HepG2 (cell line): ENCODE results near the gene SPTBN4. TPM values are rescaled to one million over a fixed set of nuclear protein-coding genes. Genes with fewer than 3 reads are reported as not detected.

ENCODE experiments used
- ATAC-seq: fragments of 200-7000 bp; cut with Tn5 transposase; 3 replicates; pipeline ENCODE4 v1.9.1; 2020; ENCODE audit warnings: mild to moderate bottlenecking, moderate library complexity
- BruUV-seq: library from RNA; stranded (reverse); fragments of 400-500 nt; replicated peaks from 2 replicates; lab custom pipeline; 2021; lab: Mats Ljungman, UMichigan
- CTCF ChIA-PET: fragments of 300-600 bp; formaldehyde crosslinking; extraction: SDS; loops from one replicate; lab custom pipeline; 2021; ENCODE audit warnings: low total read pairs, inconsistent platforms, low intra/inter-chr PET ratio; lab: Yijun Ruan, JAX
- POLR2A ChIA-PET: fragments of 350-600 bp; sonication (Branson Sonifier 250); formaldehyde crosslinking; loops from one replicate; lab custom pipeline; 2020; ENCODE audit warnings: antibody characterized with exemption, inconsistent platforms; lab: Yijun Ruan, JAX
- DNase-seq: peaks from one replicate; pipeline ENCODE4 v3.0.0-alpha.2; 2015; ENCODE audit warnings: low spot score
- FAIRE-seq: peaks from 3 replicates; lab custom pipeline; 2011; peaks lifted over from hg19 to GRCh38; lab: Jason Lieb, UNC
- H2AFZ ChIP-seq: one replicate; pipeline ENCODE4 v1.6.1; 2011; ENCODE audit warnings: low read length, inconsistent platforms
- H3K27ac ChIP-seq: fragments of 300-600 bp; 3 replicates; pipeline ENCODE4 v1.8.0; 2011; ENCODE audit warnings: mixed run types, mild to moderate bottlenecking, mixed read lengths, low read length, inconsistent platforms; ENCODE audit not compliant: insufficient read depth; ENCODE audit errors: extremely low read length
- H3K27me3 ChIP-seq, 2 experiments: fragments of 200-600 bp in 1 of 2; 2 replicates in 1 of 2; 3 replicates in 1 of 2; pipeline versions ENCODE4 v1.6.0 to v1.8.0; 2011; ENCODE audit warnings: low read length in 2 of 2, mild to moderate bottlenecking in 2 of 2, moderate library complexity in 2 of 2, inconsistent platforms in 1 of 2; ENCODE audit not compliant: insufficient read depth in 2 of 2, control insufficient read depth in 1 of 2
- H3K36me3 ChIP-seq, 2 experiments: fragments of 200-600 bp in 1 of 2; replicated peaks in 1 of 2; 2 replicates in 1 of 2; 3 replicates in 1 of 2; pipeline versions ENCODE4 v1.5.1 to v1.8.0; 2011; ENCODE audit warnings: low read length in 2 of 2, inconsistent platforms in 1 of 2; ENCODE audit not compliant: insufficient read depth in 2 of 2, control insufficient read depth in 1 of 2
- H3K4me1 ChIP-seq: 2 replicates; pipeline ENCODE4 v1.5.1; 2012; ENCODE audit warnings: low read length, inconsistent platforms; ENCODE audit not compliant: insufficient read depth
- H3K4me2 ChIP-seq: 2 replicates; pipeline ENCODE4 v1.6.0; 2011; ENCODE audit warnings: low read depth, low read length, inconsistent platforms
- H3K4me3 ChIP-seq, 3 experiments: fragments of 200-600 bp in 1 of 3; sonication (generic), shearing (Covaris generic) in 1 of 3; replicated peaks in 1 of 3; 2 replicates each; pipeline ENCODE4 v1.5.1; 2011 to 2016; ENCODE audit warnings: low read length in 3 of 3, inconsistent platforms in 2 of 3, low read depth in 2 of 3, mild to moderate bottlenecking in 2 of 3, control low read depth in 1 of 3, mixed read lengths in 1 of 3; ENCODE audit not compliant: insufficient read depth in 1 of 3
- H3K79me2 ChIP-seq: one replicate; pipeline ENCODE4 v1.6.1; 2011; ENCODE audit warnings: low read length, inconsistent platforms; ENCODE audit not compliant: insufficient read depth
- H3K9ac ChIP-seq: 2 replicates; pipeline ENCODE4 v1.6.0; 2011; ENCODE audit warnings: mild to moderate bottlenecking, low read depth, low read length, inconsistent platforms; ENCODE audit not compliant: insufficient read depth
- H3K9me3 ChIP-seq: 2 replicates; pipeline ENCODE4 v1.5.1; 2012; ENCODE audit warnings: mild to moderate bottlenecking, low read length
- H4K20me1 ChIP-seq: 2 replicates; pipeline ENCODE4 v1.6.0; 2011; ENCODE audit warnings: inconsistent platforms, mild to moderate bottlenecking, low read length, moderate library complexity; ENCODE audit not compliant: insufficient read depth
- ELF4 ChIP-seq: sonication (generic); formaldehyde crosslinking; IDR thresholded peaks from 2 replicates; pipeline ENCODE4 v1.5.0; 2020; ENCODE audit warnings: missing genetic modification reagents, mild to moderate bottlenecking, moderate library complexity, borderline replicate concordance
- GPN1 ChIP-seq: sonication (generic); formaldehyde crosslinking; IDR thresholded peaks from 2 replicates; pipeline ENCODE4 v1.5.1; 2020; ENCODE audit warnings: missing genetic modification reagents, borderline replicate concordance
- KAT8 ChIP-seq: IDR thresholded peaks from 2 replicates; pipeline ENCODE4 v1.6.1; 2016; ENCODE audit warnings: missing genetic modification reagents, missing compliant biosample characterization
- KDM3A ChIP-seq: IDR thresholded peaks from 2 replicates; pipeline ENCODE4 v1.6.1; 2018; ENCODE audit warnings: low read depth, missing compliant biosample characterization
- MATR3 ChIP-seq: sonication (generic); formaldehyde crosslinking; IDR thresholded peaks from 2 replicates; pipeline ENCODE4 v1.4.0; 2020; ENCODE audit warnings: missing genetic modification reagents
- MXI1 ChIP-seq: IDR thresholded peaks from 3 replicates; pipeline ENCODE4 v1.6.1; 2012; ENCODE audit warnings: low read depth, low read length, inconsistent platforms, borderline replicate concordance
- REL ChIP-seq: sonication (generic); formaldehyde crosslinking; conservative IDR thresholded peaks from 2 replicates; pipeline ENCODE4 v1.8.0; 2022; ENCODE audit warnings: mild to moderate bottlenecking, missing genetic modification reagents, moderate library complexity
- ZNF207 ChIP-seq: fragments of 450-650 bp; IDR thresholded peaks from 2 replicates; pipeline ENCODE4 v1.6.1; 2016; ENCODE audit warnings: antibody characterized with exemption, borderline replicate concordance
- WGBS: methylation state at CpG from one replicate; pipeline ENCODE4 v1.1.6; 2017; ENCODE audit warnings: low lambda C conversion rate; 5-methylcytosine and 5-hydroxymethylcytosine counted together
- in situ Hi-C: cut with HindIII; loops from 2 replicates; pipeline ENCODE4 v1.10.0; 2017; ENCODE audit warnings: low pct_unique_long_range_greater_than_20kb; ENCODE audit not compliant: extremely low pct_ligation_motif_present
- intact Hi-C: fragments of 100-400 bp; cut with micrococcal nuclease; formaldehyde crosslinking; loops from one replicate; pipeline ENCODE4 v1.10.0; 2022; ENCODE audit not compliant: unreplicated experiment
- polyA plus RNA-seq, 8 experiments: library from polyadenylated mRNA; depleted of rRNA in 3 of 8; stranded (reverse) in 7 of 8; unstranded in 1 of 8; fragments of >200 nt; fragmentation: Illumina TruSeq in 4 of 8; extraction: Trizol in 4 of 8; gene quantifications; 2 replicates each; pipeline versions ENCODE4 v1.2.1 to v1.2.3, GENCODE V29; 2011 to 2016; ENCODE audit warnings: low read depth in 4 of 8, missing spikeins in 1 of 8, mixed read lengths in 1 of 8; ENCODE audit not compliant: insufficient read depth in 1 of 8
- total RNA-seq, 5 experiments: library from RNA; depleted of rRNA; stranded (reverse); fragments of >200 nt; fragmentation: Illumina TruSeq; extraction: Trizol; gene quantifications; 2 replicates each; pipeline ENCODE4 v1.2.3, GENCODE V29; 2016; ENCODE audit warnings: low read depth in 1 of 5
- TF ChIP-seq, protein P1 (sequence below): sonication (generic); formaldehyde crosslinking; IDR thresholded peaks from 2 replicates; pipeline ENCODE4 v1.4.0; 2020; ENCODE audit warnings: missing genetic modification reagents, mild to moderate bottlenecking, borderline replicate concordance
- TF ChIP-seq, protein P2 (sequence below): sonication (generic); formaldehyde crosslinking; conservative IDR thresholded peaks from 2 replicates; pipeline ENCODE4 v1.4.0; 2020; ENCODE audit warnings: mild to moderate bottlenecking, missing genetic modification reagents, moderate library complexity

Gene SPTBN4
- total and polyA plus RNA-seq, 2 of the 13 experiments (the other 11 are each of a cell fraction or from before 2014, with no cell fraction given), result 0.11 TPM

DNA sequence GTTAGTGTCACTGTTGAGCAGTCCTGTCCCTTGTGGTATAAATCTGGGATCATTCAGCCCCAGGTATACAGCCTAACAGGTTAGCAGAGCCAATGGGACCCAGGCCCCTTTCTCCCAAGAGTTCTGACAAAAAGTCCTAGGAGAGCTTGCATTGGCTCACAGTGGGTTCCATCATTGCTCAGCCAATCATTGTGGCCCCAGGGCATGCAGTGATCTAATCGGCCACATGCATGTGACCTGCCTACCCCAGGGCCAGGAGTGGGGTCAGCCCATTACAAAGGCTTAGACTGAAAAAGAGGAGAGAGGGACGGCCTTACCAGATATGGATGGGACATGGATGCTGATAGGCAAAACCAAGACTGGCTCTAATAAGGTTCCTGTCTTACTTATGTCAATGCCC is 41.1 kb downstream of the SPTBN4 start (continued):
- TF ChIP-seq MXI1 (no peak), ELF4 (CRISPR knock-in tag) (no peak)
- TF ChIP-seq, protein P1, sequence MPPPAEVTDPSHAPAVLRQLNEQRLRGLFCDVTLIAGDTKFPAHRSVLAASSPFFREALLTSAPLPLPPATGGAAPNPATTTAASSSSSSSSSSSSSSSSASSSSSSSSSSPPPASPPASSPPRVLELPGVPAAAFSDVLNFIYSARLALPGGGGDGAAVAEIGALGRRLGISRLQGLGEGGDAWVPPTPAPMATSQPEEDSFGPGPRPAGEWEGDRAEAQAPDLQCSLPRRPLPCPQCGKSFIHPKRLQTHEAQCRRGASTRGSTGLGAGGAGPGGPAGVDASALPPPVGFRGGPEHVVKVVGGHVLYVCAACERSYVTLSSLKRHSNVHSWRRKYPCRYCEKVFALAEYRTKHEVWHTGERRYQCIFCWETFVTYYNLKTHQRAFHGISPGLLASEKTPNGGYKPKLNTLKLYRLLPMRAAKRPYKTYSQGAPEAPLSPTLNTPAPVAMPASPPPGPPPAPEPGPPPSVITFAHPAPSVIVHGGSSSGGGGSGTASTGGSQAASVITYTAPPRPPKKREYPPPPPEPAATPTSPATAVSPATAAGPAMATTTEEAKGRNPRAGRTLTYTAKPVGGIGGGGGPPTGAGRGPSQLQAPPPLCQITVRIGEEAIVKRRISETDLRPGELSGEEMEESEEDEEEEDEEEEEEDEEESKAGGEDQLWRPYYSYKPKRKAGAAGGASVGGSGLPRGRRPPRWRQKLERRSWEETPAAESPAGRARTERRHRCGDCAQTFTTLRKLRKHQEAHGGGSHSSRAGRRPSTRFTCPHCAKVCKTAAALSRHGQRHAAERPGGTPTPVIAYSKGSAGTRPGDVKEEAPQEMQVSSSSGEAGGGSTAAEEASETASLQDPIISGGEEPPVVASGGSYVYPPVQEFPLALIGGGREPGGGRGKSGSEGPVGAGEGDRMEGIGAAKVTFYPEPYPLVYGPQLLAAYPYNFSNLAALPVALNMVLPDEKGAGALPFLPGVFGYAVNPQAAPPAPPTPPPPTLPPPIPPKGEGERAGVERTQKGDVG (CRISPR knock-in tag), result no peak

DNA sequence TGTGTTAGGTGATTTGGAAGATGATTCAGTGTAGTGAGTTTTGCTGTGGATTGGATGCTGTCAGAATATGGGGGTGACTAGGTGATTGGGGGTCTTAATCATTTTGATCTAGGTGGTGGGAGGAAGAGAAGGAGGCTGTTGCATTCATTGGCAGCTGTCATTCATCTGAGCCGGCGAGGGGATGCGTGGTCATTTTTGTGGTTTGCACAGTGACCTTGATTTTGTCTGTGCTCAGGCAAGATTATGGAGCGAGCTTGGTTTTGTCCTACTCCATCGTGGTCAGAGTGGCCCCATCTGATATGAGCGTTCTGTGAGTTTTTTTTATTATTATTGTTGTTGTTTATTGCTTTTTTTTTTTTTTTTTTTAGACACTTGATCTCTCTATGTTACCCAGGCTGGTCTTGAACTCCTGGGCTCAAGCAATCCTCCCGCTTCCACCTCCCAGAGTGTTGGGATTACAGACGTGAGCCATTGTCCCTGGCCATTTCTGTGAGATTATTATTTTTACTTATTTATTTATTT is 42.0 kb downstream of the SPTBN4 start:
- no peaks in the 10 kb centered on the region for H4K20me1 ChIP-seq
- H3K9ac ChIP-seq, result no peak overlapping the region
- ChIA-PET CTCF (no interaction called here), POLR2A (interaction anchor here (0.7 kb wide), 1 partner anchor 61 kb away, joined by 3 read pairs; no protein-coding TSS in a partner anchor)
- no peak for FAIRE-seq
- WGBS, result 23% methylated on average over 8 of the region's 8 CpGs
- H2AFZ ChIP-seq, result no peak overlapping the region
- BruUV-seq, result no TSS peak
- no peaks in the 10 kb centered on the region for H3K36me3 ChIP-seq
- no peak overlapping the region for H3K27ac ChIP-seq
- peaks cover 3 to 11% of the 10 kb centered on the region in 2 experiments; a peak in 3 of 5 replicates for H3K27me3 ChIP-seq
- H3K79me2 ChIP-seq, result no peaks in the 10 kb centered on the region
- intact Hi-C loops, result no loop called here
- no peak for TF ChIP-seq ZNF207
- TF ChIP-seq REL (CRISPR knock-in tag), result no peak
- no peak for TF ChIP-seq KDM3A
- TF ChIP-seq KAT8, result no peak
- TF ChIP-seq GPN1, result no peak
- TF ChIP-seq, protein P2, sequence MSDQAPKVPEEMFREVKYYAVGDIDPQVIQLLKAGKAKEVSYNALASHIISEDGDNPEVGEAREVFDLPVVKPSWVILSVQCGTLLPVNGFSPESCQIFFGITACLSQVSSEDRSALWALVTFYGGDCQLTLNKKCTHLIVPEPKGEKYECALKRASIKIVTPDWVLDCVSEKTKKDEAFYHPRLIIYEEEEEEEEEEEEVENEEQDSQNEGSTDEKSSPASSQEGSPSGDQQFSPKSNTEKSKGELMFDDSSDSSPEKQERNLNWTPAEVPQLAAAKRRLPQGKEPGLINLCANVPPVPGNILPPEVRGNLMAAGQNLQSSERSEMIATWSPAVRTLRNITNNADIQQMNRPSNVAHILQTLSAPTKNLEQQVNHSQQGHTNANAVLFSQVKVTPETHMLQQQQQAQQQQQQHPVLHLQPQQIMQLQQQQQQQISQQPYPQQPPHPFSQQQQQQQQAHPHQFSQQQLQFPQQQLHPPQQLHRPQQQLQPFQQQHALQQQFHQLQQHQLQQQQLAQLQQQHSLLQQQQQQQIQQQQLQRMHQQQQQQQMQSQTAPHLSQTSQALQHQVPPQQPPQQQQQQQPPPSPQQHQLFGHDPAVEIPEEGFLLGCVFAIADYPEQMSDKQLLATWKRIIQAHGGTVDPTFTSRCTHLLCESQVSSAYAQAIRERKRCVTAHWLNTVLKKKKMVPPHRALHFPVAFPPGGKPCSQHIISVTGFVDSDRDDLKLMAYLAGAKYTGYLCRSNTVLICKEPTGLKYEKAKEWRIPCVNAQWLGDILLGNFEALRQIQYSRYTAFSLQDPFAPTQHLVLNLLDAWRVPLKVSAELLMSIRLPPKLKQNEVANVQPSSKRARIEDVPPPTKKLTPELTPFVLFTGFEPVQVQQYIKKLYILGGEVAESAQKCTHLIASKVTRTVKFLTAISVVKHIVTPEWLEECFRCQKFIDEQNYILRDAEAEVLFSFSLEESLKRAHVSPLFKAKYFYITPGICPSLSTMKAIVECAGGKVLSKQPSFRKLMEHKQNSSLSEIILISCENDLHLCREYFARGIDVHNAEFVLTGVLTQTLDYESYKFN (CRISPR knock-in tag), result no peak
- no peak for TF ChIP-seq MATR3
- TF ChIP-seq, all 625 proteins: peak for 0
- ATAC-seq (no peak), DNase-seq (no peak)
- Histone ChIP-seq H3K4me1 (no peaks in the 10 kb centered on the region), H3K9me3 (no peaks in the 10 kb centered on the region), H3K4me2 (no peak overlapping the region), H3K4me3 (no peak overlapping the region)
- in situ Hi-C loops, result no loop called here
